Measurements from ENCODE around the gene USP6. TPM values are rescaled to one million over a fixed set of nuclear protein-coding genes. Genes with fewer than 3 reads are reported as not detected.
"Not testable (repeated sequence)": the region's sequence is repeated elsewhere in the genome, so short reads cannot be mapped to it uniquely, and the experiment has no call there.

USP6 gene
- total RNA-seq, 1 experiment from 2014 or later, result 0.10 TPM

DNA sequence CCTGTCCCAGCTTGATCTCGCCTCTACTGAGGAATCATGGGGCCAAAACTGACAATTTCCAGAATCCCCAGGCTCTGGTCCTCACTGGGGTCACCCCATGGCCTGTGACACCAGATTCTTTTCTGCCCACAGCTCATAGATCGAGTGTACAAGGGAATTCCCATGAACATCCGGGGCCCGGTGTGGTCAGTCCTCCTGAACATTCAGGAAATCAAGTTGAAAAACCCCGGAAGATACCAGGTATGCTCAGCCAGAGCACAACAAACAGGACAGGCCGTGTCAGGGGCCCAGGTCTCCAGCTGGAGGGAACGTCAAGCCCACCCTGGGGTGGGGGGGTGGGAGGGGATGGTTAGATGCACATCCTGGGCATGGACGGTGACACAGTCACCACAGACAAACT is 17.5 kb downstream of the USP6 start:
- ATAC-seq, result no peak
- RAD21 ChIA-PET (ENCODE audit: low non-redundant PET in 1 of 2, low total read pairs in 2 of 2, uncharacterized antibody in 2 of 2, unreplicated experiment in 2 of 2), result interaction anchor here in 1 of 2 experiments (0.6 kb wide), 1 partner anchor 37 kb away, joined by 3 read pairs; no protein-coding TSS in a partner anchor
- no peak for TF ChIP-seq EZH2 (IDR thresholded peaks at IDR 0.05)
- TF ChIP-seq, protein P1, sequence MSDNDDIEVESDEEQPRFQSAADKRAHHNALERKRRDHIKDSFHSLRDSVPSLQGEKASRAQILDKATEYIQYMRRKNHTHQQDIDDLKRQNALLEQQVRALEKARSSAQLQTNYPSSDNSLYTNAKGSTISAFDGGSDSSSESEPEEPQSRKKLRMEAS (IDR thresholded peaks at IDR 0.05), result no peak
- TF ChIP-seq, protein P2, sequence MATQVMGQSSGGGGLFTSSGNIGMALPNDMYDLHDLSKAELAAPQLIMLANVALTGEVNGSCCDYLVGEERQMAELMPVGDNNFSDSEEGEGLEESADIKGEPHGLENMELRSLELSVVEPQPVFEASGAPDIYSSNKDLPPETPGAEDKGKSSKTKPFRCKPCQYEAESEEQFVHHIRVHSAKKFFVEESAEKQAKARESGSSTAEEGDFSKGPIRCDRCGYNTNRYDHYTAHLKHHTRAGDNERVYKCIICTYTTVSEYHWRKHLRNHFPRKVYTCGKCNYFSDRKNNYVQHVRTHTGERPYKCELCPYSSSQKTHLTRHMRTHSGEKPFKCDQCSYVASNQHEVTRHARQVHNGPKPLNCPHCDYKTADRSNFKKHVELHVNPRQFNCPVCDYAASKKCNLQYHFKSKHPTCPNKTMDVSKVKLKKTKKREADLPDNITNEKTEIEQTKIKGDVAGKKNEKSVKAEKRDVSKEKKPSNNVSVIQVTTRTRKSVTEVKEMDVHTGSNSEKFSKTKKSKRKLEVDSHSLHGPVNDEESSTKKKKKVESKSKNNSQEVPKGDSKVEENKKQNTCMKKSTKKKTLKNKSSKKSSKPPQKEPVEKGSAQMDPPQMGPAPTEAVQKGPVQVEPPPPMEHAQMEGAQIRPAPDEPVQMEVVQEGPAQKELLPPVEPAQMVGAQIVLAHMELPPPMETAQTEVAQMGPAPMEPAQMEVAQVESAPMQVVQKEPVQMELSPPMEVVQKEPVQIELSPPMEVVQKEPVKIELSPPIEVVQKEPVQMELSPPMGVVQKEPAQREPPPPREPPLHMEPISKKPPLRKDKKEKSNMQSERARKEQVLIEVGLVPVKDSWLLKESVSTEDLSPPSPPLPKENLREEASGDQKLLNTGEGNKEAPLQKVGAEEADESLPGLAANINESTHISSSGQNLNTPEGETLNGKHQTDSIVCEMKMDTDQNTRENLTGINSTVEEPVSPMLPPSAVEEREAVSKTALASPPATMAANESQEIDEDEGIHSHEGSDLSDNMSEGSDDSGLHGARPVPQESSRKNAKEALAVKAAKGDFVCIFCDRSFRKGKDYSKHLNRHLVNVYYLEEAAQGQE (IDR thresholded peaks at IDR 0.05; ENCODE audit: low read depth), result no peak

DNA sequence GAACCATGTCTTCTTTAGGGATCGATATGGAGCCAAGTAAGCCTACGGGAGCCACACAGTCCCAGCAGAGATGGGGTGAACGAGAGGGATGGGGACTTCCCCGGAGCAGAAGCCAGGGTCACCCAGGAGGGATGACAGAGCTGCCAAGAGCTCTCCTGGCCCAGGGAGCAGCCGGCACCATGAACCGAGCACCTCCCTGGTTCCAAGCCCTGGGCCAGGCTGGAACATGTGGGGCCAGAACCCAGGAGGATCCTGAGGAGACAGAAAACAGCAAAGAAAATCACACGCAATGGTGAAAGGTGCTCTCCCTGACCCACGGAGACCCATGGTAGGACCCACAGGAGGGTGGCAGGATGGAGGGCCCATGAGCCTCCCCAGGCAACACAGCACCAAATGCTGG is 18.1 kb downstream of the USP6 start:
- DNase-seq (ENCODE audit: low read depth, low spot score); H3K9me2 ChIP-seq (ENCODE audit: insufficient read depth); H3K9ac ChIP-seq (ENCODE audit: low read length); intact Hi-C loops (cut with micrococcal nuclease); H3K4me3 ChIP-seq (replicated peaks in 1 of 2; ENCODE audit: low read depth in 1 of 2, low read length in 2 of 2); H2AFZ ChIP-seq (ENCODE audit: low read depth, low read length, poor library complexity, severe bottlenecking); H3K4me1 ChIP-seq (ENCODE audit: control insufficient read depth in 1 of 2, insufficient read depth in 2 of 2, low read length in 2 of 2); POLR2A ChIA-PET; H3K27ac ChIP-seq (ENCODE audit: low read depth, low read length); H3K27me3 ChIP-seq (ENCODE audit: insufficient read depth, low read length); H3K36me3 ChIP-seq (ENCODE audit: control insufficient read depth in 1 of 2, insufficient read depth in 2 of 2, low read length in 2 of 2); ATAC-seq; H3K4me2 ChIP-seq (ENCODE audit: low read length); BruUV-seq (replicated peaks); RAD21 ChIA-PET (ENCODE audit: low non-redundant PET in 1 of 2, low total read pairs in 2 of 2, uncharacterized antibody in 2 of 2, unreplicated experiment in 2 of 2); H3K9me3 ChIP-seq (ENCODE audit: control insufficient read depth in 1 of 2, insufficient read depth in 1 of 2, low read depth in 1 of 2, low read length in 2 of 2); H3K79me2 ChIP-seq (ENCODE audit: insufficient read depth, low read length); H4K20me1 ChIP-seq (ENCODE audit: insufficient read depth); CTCF ChIA-PET: not testable (repeated sequence)

More for the DNA sequence above, 17.5 kb downstream of the USP6 start:
- Histone ChIP-seq H3K9me3 (ENCODE audit: control insufficient read depth in 1 of 2, insufficient read depth in 1 of 2, low read depth in 1 of 2, low read length in 2 of 2) (no peaks in the 10 kb centered on the region), H3K36me3 (ENCODE audit: control insufficient read depth in 1 of 2, insufficient read depth in 2 of 2, low read length in 2 of 2) (no peaks in the 10 kb centered on the region), H3K9ac (ENCODE audit: low read length) (no peak overlapping the region), H3K79me2 (ENCODE audit: insufficient read depth, low read length) (no peaks in the 10 kb centered on the region), H3K27ac (ENCODE audit: low read depth, low read length) (no peak overlapping the region), H3K4me2 (ENCODE audit: low read length) (no peak overlapping the region), H3K4me1 (ENCODE audit: control insufficient read depth in 1 of 2, insufficient read depth in 2 of 2, low read length in 2 of 2) (no peaks in the 10 kb centered on the region), H4K20me1 (ENCODE audit: insufficient read depth) (no peaks in the 10 kb centered on the region), H3K27me3 (ENCODE audit: insufficient read depth, low read length) (no peaks in the 10 kb centered on the region), H2AFZ (ENCODE audit: low read depth, low read length, poor library complexity, severe bottlenecking) (no peak overlapping the region), H3K4me3 (replicated peaks in 1 of 2; ENCODE audit: low read depth in 1 of 2, low read length in 2 of 2) (no peak overlapping the region), H3K9me2 (ENCODE audit: insufficient read depth) (no peaks in the 10 kb centered on the region)
- DNase-seq (ENCODE audit: low read depth, low spot score), result no peak
- CTCF ChIA-PET, result no interaction called here
- intact Hi-C loops (cut with micrococcal nuclease), result no loop called here
- POLR2A ChIA-PET, result no interaction called here
- BruUV-seq (replicated peaks), result no TSS peak

DNA sequence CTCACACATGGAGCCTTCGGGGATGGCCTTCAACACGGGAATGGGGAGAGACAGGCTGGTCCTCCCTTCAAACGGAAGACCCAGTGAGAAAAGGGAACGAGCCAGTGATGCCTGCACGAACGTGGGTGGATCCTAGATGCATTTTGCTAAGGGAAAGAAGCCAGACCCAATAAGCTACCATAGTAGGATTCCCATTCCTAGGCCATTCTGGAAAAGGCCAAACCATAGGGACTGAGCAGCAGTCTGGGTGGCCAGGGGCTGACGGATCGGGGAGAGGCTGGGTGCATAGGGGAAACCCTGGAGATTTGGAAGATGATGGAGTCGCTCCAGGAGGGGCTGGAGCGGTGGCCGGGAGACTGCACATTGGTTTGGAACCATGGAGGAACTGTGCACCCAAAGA is 18.7 kb downstream of the USP6 start:
- ATAC-seq; H3K4me2 ChIP-seq (ENCODE audit: low read length); intact Hi-C loops (cut with micrococcal nuclease); H4K20me1 ChIP-seq (ENCODE audit: insufficient read depth); H2AFZ ChIP-seq (ENCODE audit: low read depth, low read length, poor library complexity, severe bottlenecking); H3K4me1 ChIP-seq (ENCODE audit: control insufficient read depth in 1 of 2, insufficient read depth in 2 of 2, low read length in 2 of 2); H3K79me2 ChIP-seq (ENCODE audit: insufficient read depth, low read length); CTCF ChIA-PET; H3K9me2 ChIP-seq (ENCODE audit: insufficient read depth); POLR2A ChIA-PET; H3K9me3 ChIP-seq (ENCODE audit: control insufficient read depth in 1 of 2, insufficient read depth in 1 of 2, low read depth in 1 of 2, low read length in 2 of 2); H3K27me3 ChIP-seq (ENCODE audit: insufficient read depth, low read length); RAD21 ChIA-PET (ENCODE audit: low non-redundant PET in 1 of 2, low total read pairs in 2 of 2, uncharacterized antibody in 2 of 2, unreplicated experiment in 2 of 2); DNase-seq (ENCODE audit: low read depth, low spot score); H3K4me3 ChIP-seq (replicated peaks in 1 of 2; ENCODE audit: low read depth in 1 of 2, low read length in 2 of 2); H3K27ac ChIP-seq (ENCODE audit: low read depth, low read length); H3K9ac ChIP-seq (ENCODE audit: low read length); H3K36me3 ChIP-seq (ENCODE audit: control insufficient read depth in 1 of 2, insufficient read depth in 2 of 2, low read length in 2 of 2); BruUV-seq (replicated peaks): not testable (repeated sequence)
